Thyroid gland (tissue), 4 donors: ENCODE data around the gene CD83. TPM values are rescaled to one million over a fixed set of nuclear protein-coding genes. Genes with fewer than 3 reads are reported as not detected.

Source experiments
- DNase-seq, 2 donors: peaks; one replicate each; pipeline ENCODE4 v3.0.0-alpha.2; 2019
- H3K27ac ChIP-seq, 3 donors: fragments of 200-600 bp; sonication (generic); 1 replicate in 2 of 3; 2 replicates in 1 of 3; pipeline ENCODE4 v1.5.1; 2016 to 2019; ENCODE audit warnings: mild to moderate bottlenecking in 1 of 3, moderate library complexity in 1 of 3
- H3K27me3 ChIP-seq: fragments of 200-600 bp; sonication (generic); one replicate; pipeline ENCODE4 v1.5.1; 2019
- H3K36me3 ChIP-seq, 2 donors: fragments of 200-600 bp; sonication (generic); one replicate each; pipeline ENCODE4 v1.5.1; 2016 to 2019
- H3K4me1 ChIP-seq, 2 donors: fragments of 200-600 bp; sonication (generic); one replicate each; pipeline ENCODE4 v1.5.1; 2017 to 2019
- H3K4me3 ChIP-seq, 3 donors: fragments of 200-600 bp; sonication (generic); replicated peaks in 1 of 3; 1 replicate in 2 of 3; 2 replicates in 1 of 3; pipeline ENCODE4 v1.5.1; 2016; ENCODE audit warnings: mild to moderate bottlenecking in 1 of 3
- H3K9me3 ChIP-seq: fragments of 200-600 bp; sonication (generic); one replicate; pipeline ENCODE4 v1.5.1; 2017
- POLR2A ChIP-seq, 2 donors: fragments of 450-650 bp; IDR thresholded peaks; one replicate each; pipeline ENCODE4 v1.6.1; 2017; ENCODE audit warnings: antibody characterized with exemption in 2 of 2, mild to moderate bottlenecking in 2 of 2, moderate library complexity in 1 of 2
- WGBS, 2 donors: methylation state at CpG; one replicate each; pipeline ENCODE4 v1.1.5; 2017; 5-methylcytosine and 5-hydroxymethylcytosine counted together
- intact Hi-C: fragments of 100-400 bp; cut with DNase I; formaldehyde crosslinking; loops from one replicate; pipeline ENCODE4 v1.15.1; 2023
- total RNA-seq, 4 donors: library from RNA; depleted of rRNA; stranded (reverse); fragments of >200 nt; gene quantifications; one replicate each; pipeline ENCODE4 v1.2.3, GENCODE V29; 2016
- TF ChIP-seq, protein P1 (sequence below), 6 experiments: fragments of 200-600 bp in 3 of 6; fragments of 450-650 bp in 3 of 6; sonication (generic) in 3 of 6; IDR thresholded peaks; one replicate each; pipeline ENCODE4 v1.5.1; 2016 to 2019; ENCODE audit warnings: antibody characterized with exemption in 6 of 6, mild to moderate bottlenecking in 2 of 6, inconsistent platforms in 1 of 6, moderate library complexity in 1 of 6

The CD83 gene
- total RNA-seq, 4 donors from 2014 or later: 3.0 to 4.7 (median 3.4) TPM

DNA sequence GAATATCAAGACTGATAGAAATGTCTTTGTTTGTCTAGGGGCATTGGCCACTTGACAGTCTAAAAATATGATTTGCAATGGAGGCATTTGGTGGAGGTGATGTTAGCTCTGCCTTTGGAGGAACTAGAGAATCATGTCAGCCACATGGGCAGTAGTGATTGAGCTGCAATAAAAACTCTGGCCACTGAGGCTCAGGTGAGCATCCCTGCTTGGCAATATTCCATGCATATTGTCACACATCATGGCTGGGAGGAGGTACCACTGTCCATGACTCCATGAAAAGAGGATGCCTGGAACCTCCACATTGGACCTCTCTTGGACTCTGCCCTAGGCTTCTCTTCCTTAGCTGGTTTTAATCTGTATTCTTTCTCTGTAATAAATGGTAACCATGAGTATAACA lies 10.6 kb upstream of the CD83 start:
- intact Hi-C loops: no loop called here
- DNase-seq: no peak
- Histone ChIP-seq H3K9me3 (no peaks in the 10 kb centered on the region), H3K36me3 (no peaks in the 10 kb centered on the region), H3K27me3 (no peaks in the 10 kb centered on the region), H3K4me3 (no peak overlapping the region), H3K27ac (no peak overlapping the region), H3K4me1 (peaks cover 0 to 11% of the 10 kb centered on the region in 2 donors)
- TF ChIP-seq, protein P1, sequence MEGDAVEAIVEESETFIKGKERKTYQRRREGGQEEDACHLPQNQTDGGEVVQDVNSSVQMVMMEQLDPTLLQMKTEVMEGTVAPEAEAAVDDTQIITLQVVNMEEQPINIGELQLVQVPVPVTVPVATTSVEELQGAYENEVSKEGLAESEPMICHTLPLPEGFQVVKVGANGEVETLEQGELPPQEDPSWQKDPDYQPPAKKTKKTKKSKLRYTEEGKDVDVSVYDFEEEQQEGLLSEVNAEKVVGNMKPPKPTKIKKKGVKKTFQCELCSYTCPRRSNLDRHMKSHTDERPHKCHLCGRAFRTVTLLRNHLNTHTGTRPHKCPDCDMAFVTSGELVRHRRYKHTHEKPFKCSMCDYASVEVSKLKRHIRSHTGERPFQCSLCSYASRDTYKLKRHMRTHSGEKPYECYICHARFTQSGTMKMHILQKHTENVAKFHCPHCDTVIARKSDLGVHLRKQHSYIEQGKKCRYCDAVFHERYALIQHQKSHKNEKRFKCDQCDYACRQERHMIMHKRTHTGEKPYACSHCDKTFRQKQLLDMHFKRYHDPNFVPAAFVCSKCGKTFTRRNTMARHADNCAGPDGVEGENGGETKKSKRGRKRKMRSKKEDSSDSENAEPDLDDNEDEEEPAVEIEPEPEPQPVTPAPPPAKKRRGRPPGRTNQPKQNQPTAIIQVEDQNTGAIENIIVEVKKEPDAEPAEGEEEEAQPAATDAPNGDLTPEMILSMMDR (IDR thresholded peaks at IDR 0.05): no peak
- no peak for TF ChIP-seq POLR2A (IDR thresholded peaks at IDR 0.05)

GRCh38 chr6:14107711-14108494 lies 9.7 kb upstream of the CD83 start:
- Histone ChIP-seq H3K4me1 (peaks cover 0 to 11% of the 10 kb centered on the region in 2 donors), H3K27ac (no peak overlapping the region), H3K4me3 (no peak overlapping the region), H3K27me3 (no peaks in the 10 kb centered on the region), H3K9me3 (no peaks in the 10 kb centered on the region), H3K36me3 (no peaks in the 10 kb centered on the region)
- no peak for DNase-seq
- TF ChIP-seq POLR2A (IDR thresholded peaks at IDR 0.05): no peak
- TF ChIP-seq, protein P1 (IDR thresholded peaks at IDR 0.05): no peak
- intact Hi-C loops: no loop called here
- 92 to 96% methylated on average over 5 of the region's 5 CpGs for WGBS, 2 donors

- peak; percentile 37 to 75 for DNase-seq
- intact Hi-C loops: no loop called here
- no peak overlapping the region for H3K4me3 ChIP-seq
- H3K27me3 ChIP-seq: no peaks in the 10 kb centered on the region
- H3K4me1 ChIP-seq: peaks cover 0 to 11% of the 10 kb centered on the region in 2 donors
- no peaks in the 10 kb centered on the region for H3K36me3 ChIP-seq
- H3K27ac ChIP-seq: no peak overlapping the region
- TF ChIP-seq, protein P1 (IDR thresholded peaks at IDR 0.05): no peak
- no peak for TF ChIP-seq POLR2A (IDR thresholded peaks at IDR 0.05)
- WGBS, 2 donors: 37 to 39% methylated on average over 13 to 14 of the region's 14 CpGs
- no peaks in the 10 kb centered on the region for H3K9me3 ChIP-seq
These were observed 8.8 kb upstream of the CD83 start for GRCh38 chr6:14108571-14109410.

GRCh38 chr6:14109411-14109826 lies 8.2 kb upstream of the CD83 start:
- Histone ChIP-seq H3K36me3 (no peaks in the 10 kb centered on the region), H3K27me3 (no peaks in the 10 kb centered on the region), H3K4me3 (no peak overlapping the region), H3K9me3 (no peaks in the 10 kb centered on the region), H3K4me1 (peaks cover 0 to 11% of the 10 kb centered on the region in 2 donors), H3K27ac (no peak overlapping the region)
- intact Hi-C loops: no loop called here
- WGBS, 2 donors: 88 to 91% methylated on average over 4 of the region's 4 CpGs
- no peak for DNase-seq
- TF ChIP-seq POLR2A (IDR thresholded peaks at IDR 0.05): no peak
- TF ChIP-seq, protein P1 (IDR thresholded peaks at IDR 0.05): no peak
